ENCODE measurements around the gene COLEC12.

DNA sequence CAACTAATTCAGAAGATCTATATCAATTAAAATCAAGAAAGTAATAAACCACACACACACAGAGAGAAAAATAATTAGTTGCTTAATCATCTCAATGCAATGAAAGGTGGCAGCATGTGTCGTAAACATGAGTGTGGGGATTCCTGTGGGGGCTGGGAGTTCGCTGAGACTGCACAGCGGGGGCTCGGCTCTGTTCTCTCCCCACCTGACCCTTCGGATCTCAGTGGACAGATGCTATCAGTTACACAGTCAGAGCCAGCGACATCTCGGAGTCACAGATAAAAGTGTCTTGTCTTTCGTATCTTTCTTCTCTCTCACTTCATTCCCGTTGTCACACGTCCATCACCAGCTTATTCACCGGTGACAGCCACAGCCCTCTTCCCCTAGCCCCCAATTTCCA is 37.1 kb downstream of the COLEC12 start:
- no peak for TF ChIP-seq CTCF (IDR thresholded peaks at IDR 0.05)
- no peak for TF ChIP-seq POLR2AphosphoS5 (IDR thresholded peaks at IDR 0.05)
- no peak for TF ChIP-seq POLR2A (IDR thresholded peaks at IDR 0.05)
